KMS-11 (cell line): ENCODE results near the gene BMPER.

ENCODE experiments used
- H2AFZ ChIP-seq: fragments of 200-600 bp; sonication (generic); 2 replicates; pipeline ENCODE4 v1.6.1; 2016; ENCODE audit warnings: antibody characterized with exemption, mixed run types, low read depth
- H3K27ac ChIP-seq: fragments of 200-600 bp; sonication (generic); 2 replicates; pipeline ENCODE4 v1.6.1; 2016; ENCODE audit warnings: mild to moderate bottlenecking, mixed run types
- H3K27me3 ChIP-seq: fragments of 200-600 bp; sonication (generic); 2 replicates; pipeline ENCODE4 v1.6.1; 2017; ENCODE audit warnings: mild to moderate bottlenecking, low read depth, mixed run types, moderate library complexity; ENCODE audit not compliant: insufficient read depth
- H3K36me3 ChIP-seq: fragments of 200-600 bp; sonication (generic); 2 replicates; pipeline ENCODE4 v1.6.1; 2017; ENCODE audit warnings: mild to moderate bottlenecking, mixed run types; ENCODE audit not compliant: insufficient read depth
- H3K4me1 ChIP-seq: fragments of 200-600 bp; sonication (generic); 2 replicates; pipeline ENCODE4 v1.6.1; 2016; ENCODE audit warnings: mild to moderate bottlenecking, low read depth, mixed run types; ENCODE audit not compliant: poor library complexity, severe bottlenecking
- H3K4me2 ChIP-seq: fragments of 200-600 bp; sonication (generic); 2 replicates; pipeline ENCODE4 v1.7.0; 2016; ENCODE audit warnings: mild to moderate bottlenecking, mixed run types
- H3K4me3 ChIP-seq: fragments of 200-600 bp; sonication (generic); IDR thresholded peaks from 2 replicates; pipeline ENCODE4 v1.6.1; 2017; ENCODE audit warnings: low read depth, low read length, mixed read lengths; ENCODE audit not compliant: insufficient read depth
- H3K79me2 ChIP-seq: fragments of 200-600 bp; sonication (generic); 2 replicates; pipeline ENCODE4 v1.6.1; 2016; ENCODE audit warnings: low read depth, mixed run types; ENCODE audit not compliant: insufficient read depth
- H3K9ac ChIP-seq: fragments of 200-600 bp; sonication (generic); 2 replicates; pipeline ENCODE4 v1.6.1; 2016; ENCODE audit warnings: mild to moderate bottlenecking, mixed run types
- H4K20me1 ChIP-seq: fragments of 200-600 bp; sonication (generic); 2 replicates; pipeline ENCODE4 v1.6.1; 2016; ENCODE audit warnings: mild to moderate bottlenecking, mixed run types; ENCODE audit not compliant: insufficient read depth
- TF ChIP-seq, protein P1 (sequence below): fragments of 200-600 bp; sonication (generic); conservative IDR thresholded peaks from 2 replicates; pipeline ENCODE4 v1.6.1; 2017; ENCODE audit warnings: low read depth, mild to moderate bottlenecking, antibody characterized with exemption, low read length, moderate library complexity, mixed read lengths

The BMPER gene

DNA sequence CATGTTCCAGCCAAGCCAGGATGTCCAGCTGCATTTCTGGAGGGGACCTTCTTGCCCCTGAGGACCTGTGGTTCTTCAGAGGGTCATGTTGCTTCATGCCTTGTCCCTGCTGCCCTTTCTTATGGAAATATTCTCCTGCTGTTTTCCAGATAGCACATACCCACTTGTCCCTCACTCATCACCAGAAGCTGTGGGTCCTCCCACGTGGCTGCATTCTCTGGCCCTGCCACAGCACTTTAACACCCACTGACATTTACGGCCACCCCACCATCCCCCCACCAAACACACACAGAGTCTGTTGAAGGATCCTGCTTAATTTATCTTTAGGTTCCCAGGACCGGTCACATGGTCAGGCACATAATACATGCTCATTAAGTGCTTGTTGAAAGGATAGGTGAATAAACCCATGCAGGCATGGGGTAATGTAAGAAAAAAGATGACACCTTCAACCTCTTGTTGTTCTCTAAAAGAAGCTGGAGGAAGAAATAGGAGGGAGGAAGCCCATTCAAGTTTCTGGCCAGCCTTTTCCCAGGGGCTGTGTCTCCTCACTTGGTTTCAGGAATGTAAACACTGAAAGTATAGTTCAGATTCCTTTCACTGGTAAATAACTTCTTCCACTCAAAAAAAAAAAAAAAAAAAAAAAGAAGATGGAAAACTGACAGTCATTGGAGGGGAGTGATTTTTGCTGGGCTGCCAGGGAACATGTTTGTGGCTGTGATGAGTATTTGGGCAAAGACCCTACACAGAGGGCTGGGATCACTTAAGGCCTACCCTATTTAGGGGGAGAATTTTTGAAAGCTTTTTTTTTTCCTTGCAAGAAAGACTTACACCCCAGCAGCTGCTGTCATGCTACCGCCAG lies 19.8 kb upstream of the BMPER start:
- no peak overlapping the region for H3K27ac ChIP-seq
- no peak overlapping the region for H3K9ac ChIP-seq
- no peak overlapping the region for H2AFZ ChIP-seq
- H3K79me2 ChIP-seq = no peaks in the 10 kb centered on the region
- H3K4me2 ChIP-seq = no peak overlapping the region
- H3K27me3 ChIP-seq = no peaks in the 10 kb centered on the region
- H4K20me1 ChIP-seq = no peaks in the 10 kb centered on the region
- no peaks in the 10 kb centered on the region for H3K4me1 ChIP-seq
- TF ChIP-seq, protein P1, sequence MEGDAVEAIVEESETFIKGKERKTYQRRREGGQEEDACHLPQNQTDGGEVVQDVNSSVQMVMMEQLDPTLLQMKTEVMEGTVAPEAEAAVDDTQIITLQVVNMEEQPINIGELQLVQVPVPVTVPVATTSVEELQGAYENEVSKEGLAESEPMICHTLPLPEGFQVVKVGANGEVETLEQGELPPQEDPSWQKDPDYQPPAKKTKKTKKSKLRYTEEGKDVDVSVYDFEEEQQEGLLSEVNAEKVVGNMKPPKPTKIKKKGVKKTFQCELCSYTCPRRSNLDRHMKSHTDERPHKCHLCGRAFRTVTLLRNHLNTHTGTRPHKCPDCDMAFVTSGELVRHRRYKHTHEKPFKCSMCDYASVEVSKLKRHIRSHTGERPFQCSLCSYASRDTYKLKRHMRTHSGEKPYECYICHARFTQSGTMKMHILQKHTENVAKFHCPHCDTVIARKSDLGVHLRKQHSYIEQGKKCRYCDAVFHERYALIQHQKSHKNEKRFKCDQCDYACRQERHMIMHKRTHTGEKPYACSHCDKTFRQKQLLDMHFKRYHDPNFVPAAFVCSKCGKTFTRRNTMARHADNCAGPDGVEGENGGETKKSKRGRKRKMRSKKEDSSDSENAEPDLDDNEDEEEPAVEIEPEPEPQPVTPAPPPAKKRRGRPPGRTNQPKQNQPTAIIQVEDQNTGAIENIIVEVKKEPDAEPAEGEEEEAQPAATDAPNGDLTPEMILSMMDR = no peak
- H3K36me3 ChIP-seq = no peaks in the 10 kb centered on the region
- H3K4me3 ChIP-seq = no peak overlapping the region

DNA sequence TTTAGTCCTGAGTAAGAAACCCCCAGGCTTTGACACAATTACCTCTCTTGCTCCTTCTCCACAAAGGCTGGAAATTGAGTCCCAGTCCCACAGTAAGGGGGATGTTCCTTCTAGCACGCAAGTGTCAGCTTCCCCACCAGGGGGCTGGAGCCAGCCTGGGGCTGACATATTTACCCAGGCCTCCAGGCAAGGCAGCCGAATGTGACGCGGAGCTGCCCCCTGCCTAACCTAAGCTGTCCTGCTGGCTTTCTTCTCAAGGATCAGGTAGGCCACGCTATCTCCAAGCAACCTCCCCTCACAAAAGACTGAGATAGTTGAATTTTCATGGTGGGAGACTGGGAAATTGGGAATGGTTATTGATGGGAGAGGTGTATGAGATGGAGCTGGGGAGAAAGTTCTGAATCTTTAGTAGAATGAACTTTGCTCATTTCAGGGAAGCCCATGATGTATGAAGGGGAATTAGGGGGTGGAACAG lies 19.2 kb upstream of the BMPER start:
- H3K4me3 ChIP-seq = no peak overlapping the region
- H3K4me1 ChIP-seq = no peaks in the 10 kb centered on the region
- TF ChIP-seq, protein P1 = no peak; the same call in 1 of the 2 replicates
- no peaks in the 10 kb centered on the region for H3K79me2 ChIP-seq
- H2AFZ ChIP-seq = no peak overlapping the region
- H3K4me2 ChIP-seq = no peak overlapping the region
- H3K27ac ChIP-seq = no peak overlapping the region
- H3K27me3 ChIP-seq = no peaks in the 10 kb centered on the region
- H3K9ac ChIP-seq = no peak overlapping the region
- no peaks in the 10 kb centered on the region for H3K36me3 ChIP-seq
- H4K20me1 ChIP-seq = no peaks in the 10 kb centered on the region

DNA sequence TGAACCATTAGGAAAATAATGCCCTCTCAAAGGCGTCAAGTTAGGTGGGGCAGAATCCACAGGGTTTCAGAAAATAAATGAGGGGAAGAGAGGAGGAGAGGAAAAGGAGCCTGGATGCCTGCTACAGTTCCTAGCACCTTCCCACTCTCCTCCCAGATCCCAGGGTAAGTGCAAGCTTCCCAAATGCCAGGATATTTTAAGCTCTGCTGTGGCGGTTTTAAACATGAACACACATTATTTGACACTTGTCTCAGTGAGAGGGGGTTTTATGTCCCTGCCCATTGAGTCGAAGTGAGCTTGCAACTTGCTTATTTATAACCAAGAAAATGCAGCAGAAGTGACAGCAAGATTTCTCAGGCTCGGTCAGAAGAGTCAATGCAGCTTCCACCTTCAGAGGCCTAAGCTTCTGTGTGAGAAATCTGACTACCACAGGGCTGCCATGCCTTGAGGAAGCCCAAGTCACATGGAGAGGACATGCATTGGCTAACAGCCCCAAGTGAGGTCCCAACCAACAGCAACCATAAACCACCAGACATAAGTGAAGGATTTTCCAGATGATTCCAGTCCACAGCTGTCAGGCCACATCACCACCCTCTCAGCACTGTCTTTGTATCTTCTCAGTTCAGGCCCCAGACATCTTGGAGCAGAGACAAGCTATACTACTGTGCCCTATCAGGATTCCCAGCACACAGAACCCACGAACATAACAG lies 17.9 kb upstream of the BMPER start:
- Histone ChIP-seq H3K27ac (no peak overlapping the region), H2AFZ (no peak overlapping the region), H3K9ac (no peak overlapping the region), H3K79me2 (no peaks in the 10 kb centered on the region), H3K4me2 (no peak overlapping the region), H3K27me3 (no peaks in the 10 kb centered on the region), H3K4me3 (no peak overlapping the region), H4K20me1 (no peaks in the 10 kb centered on the region), H3K36me3 (no peaks in the 10 kb centered on the region), H3K4me1 (no peaks in the 10 kb centered on the region)
- TF ChIP-seq, protein P1 = no peak

DNA sequence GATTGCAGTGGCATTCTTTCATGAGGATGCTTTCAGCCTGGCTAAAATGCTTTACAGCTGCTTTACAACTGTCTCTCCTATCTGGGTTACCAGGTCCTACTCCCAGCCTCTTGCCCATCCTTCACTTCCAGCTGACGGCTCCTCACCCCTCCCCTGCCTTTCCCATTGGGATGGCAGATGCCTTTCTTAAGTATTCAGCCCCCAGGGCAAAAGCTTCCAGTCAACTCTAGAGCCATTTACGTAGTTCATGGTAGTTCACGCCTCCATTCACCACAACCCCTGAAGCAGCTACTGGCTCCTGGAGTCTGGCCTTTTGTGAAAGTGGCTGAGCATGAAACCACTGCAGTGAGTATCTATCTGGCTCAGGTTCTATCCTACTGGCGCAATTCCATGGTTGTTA lies 17.2 kb upstream of the BMPER start:
- no peaks in the 10 kb centered on the region for H4K20me1 ChIP-seq
- no peaks in the 10 kb centered on the region for H3K27me3 ChIP-seq
- H3K36me3 ChIP-seq = no peaks in the 10 kb centered on the region
- TF ChIP-seq, protein P1 = no peak
- H3K4me1 ChIP-seq = no peaks in the 10 kb centered on the region
- no peak overlapping the region for H3K9ac ChIP-seq
- H2AFZ ChIP-seq = no peak overlapping the region
- no peaks in the 10 kb centered on the region for H3K79me2 ChIP-seq
- no peak overlapping the region for H3K4me2 ChIP-seq
- no peak overlapping the region for H3K4me3 ChIP-seq
- no peak overlapping the region for H3K27ac ChIP-seq
